Hypothalamus (tissue), 51 donors: Measurements from ENCODE around the gene FGF8.
"Not testable (repeated sequence)": the region's sequence is repeated elsewhere in the genome, so short reads cannot be mapped to it uniquely, and the experiment has no call there.

Source experiments
- DNase-seq, 51 donors: peaks; one replicate each; lab custom pipeline; 2025; lab: John Stamatoyannopoulos, UW

Gene FGF8, protein sequence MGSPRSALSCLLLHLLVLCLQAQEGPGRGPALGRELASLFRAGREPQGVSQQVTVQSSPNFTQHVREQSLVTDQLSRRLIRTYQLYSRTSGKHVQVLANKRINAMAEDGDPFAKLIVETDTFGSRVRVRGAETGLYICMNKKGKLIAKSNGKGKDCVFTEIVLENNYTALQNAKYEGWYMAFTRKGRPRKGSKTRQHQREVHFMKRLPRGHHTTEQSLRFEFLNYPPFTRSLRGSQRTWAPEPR

GRCh38 chr10:101775273-101776160 lies at the start of gene FGF8:
FGF8 (minus strand) TSS chr10:101776114; CDS start chr10:101775900, 214 bp downstream.
- DNase-seq: no peak

- DNase-seq: no peak
Measured at GRCh38 chr10:101824736-101825135, 48.8 kb upstream of the FGF8 start.

GRCh38 chr10:101818872-101819633 lies 43.1 kb upstream of the FGF8 start:
- DNase-seq: peak in 7 of 51 donors; percentile 26 to 72 (median 51)

- DNase-seq: peak; percentile 88 to 100 (median 97)
Measured at GRCh38 chr10:101818119-101818871, 42.4 kb upstream of the FGF8 start, which contains the start of gene OGA. OGA (minus strand) TSS chr10:101818444; CDS start chr10:101818022, 422 bp downstream.

DNA sequence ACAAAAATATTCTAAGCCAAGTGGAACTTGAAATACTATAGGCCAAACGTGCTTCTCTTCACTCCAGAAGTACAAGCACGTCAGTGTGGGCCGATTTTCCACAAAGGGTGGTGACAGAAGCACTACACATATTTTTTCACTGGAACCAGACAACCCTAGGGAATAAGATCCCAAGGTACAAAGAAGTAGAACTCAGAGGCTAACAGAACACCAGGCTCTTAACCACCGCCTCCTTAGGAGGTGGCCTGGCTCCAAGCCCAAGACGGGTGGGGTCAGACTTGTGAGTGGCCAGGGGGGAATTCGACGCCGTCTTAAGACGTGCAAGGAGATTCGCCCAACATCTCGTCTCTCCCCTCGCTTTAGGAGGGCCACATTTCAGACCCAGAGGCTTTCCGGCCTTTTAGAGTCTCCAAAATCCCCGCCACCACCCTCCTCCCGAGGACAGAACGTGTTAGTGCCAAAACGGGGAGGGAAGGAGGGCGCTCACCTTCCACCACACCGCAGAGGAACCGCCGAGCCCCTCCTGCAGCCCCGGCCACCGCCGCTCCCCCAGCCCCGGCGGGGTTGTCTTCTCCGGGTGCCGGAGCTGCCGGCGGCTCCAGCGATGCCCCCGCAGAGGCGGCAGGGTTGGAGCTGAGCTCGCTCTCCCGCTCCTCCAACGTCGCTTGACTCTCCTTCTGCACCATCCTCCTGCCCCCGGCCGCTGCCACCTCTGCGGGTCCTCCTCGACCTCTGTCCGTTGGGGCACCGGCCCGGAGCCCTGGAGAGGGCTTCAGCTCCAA lies 41.6 kb upstream of the FGF8 start:
- DNase-seq: peak in 38 of 51 donors; percentile 11 to 74 (median 44)

GRCh38 chr10:101816913-101817336 lies 41.0 kb upstream of the FGF8 start:
- DNase-seq: no peak

DNA sequence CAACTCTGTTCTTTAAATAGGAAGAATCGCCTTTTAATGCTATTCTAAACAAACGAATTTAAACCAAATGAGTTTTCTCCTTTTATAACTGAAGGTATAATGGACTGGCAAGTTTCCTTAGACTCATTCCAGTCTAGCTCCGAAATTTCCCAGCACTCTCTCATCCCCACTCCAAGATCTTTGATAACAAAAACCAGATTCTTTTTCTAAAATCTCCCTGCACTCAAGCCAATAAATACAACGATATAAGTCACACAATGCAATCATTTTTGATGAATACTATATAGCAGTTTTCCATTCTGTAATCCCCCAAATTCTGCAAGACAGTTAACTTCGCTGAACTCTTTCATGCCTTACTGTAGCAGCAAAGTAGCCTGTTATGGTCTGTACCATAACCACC lies 40.5 kb upstream of the FGF8 start:
- no peak for DNase-seq

- DNase-seq: no peak
Measured at GRCh38 chr10:101814466-101815071, 38.7 kb upstream of the FGF8 start.

DNA sequence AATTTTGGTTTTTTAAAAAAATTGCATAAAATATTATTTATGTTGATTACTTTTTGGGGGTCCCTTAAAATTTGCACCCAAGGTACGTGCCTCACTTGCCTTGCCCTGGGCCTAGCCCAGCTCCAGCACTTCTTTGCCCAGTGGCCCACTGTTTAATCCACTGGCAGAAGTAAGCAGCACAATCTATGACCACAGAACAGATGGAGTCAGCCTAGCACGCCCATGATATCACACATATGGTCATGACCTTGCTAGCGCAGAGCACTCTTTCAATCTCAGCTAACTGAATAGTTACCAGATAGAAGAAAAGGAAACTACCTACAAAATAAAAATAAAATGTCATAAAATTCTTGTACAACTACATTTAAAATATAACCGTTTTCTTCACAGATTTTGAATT lies 36.7 kb upstream of the FGF8 start:
- DNase-seq: no peak

DNA sequence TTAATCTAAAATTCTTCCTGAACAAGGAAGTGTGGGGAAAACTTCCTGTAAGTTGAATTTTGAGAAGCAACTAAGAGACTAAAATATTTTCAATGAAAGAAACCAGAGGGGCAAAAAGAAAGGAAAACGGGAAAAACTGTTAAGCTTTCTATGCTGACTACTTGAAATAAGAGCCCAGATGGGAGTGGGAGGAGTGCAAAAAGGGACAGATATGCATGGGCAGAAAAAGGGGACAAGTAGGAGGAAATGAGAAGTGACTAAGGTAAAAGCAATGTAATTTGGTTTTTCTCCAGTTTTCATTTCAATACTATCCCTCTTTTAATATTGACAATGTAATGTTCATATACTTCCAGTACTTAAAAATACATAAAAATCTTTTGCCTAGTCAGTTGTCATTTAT lies 31.2 kb upstream of the FGF8 start:
- DNase-seq: no peak

DNA sequence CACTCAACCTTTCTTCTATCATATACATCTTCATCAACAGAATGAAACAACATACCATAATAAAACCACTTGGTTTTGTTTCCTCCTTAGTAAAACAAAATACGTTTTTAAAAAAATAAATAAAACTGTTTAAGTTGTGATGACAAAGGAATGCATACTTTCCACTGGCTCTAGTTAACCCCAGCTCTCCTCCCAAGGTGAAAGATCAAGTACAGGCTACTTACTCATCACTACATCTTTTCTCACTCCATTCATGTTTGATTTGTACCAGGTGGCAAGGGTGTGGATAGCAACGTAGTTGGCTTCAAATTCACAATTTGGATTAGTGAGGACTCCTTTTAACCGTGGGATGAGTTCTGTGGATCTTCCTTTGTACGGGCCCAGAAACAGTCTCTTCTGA lies 27.6 kb upstream of the FGF8 start:
- DNase-seq: no peak

- no peak for DNase-seq
Measured at GRCh38 chr10:101797403-101798059, 21.6 kb upstream of the FGF8 start.

DNA sequence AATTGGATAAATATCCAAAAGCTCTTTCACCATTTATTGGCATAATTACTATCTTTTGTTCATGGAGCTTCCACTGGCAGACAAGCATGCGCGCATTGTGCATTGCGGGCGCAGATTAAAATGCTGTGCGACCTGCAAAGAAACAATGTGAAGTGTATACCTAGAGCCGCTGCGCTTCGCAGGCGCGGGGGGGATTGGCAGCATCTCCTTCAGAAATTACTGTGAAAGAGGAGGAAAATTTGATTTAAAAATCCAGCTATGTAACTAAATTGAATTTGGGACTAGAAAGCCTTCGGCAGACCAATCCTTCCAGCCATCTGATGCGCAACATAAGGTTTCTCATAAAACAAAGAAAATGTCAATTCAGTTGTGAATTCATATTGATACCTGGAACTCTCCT lies 17.6 kb upstream of the FGF8 start:
- DNase-seq: no peak

DNA sequence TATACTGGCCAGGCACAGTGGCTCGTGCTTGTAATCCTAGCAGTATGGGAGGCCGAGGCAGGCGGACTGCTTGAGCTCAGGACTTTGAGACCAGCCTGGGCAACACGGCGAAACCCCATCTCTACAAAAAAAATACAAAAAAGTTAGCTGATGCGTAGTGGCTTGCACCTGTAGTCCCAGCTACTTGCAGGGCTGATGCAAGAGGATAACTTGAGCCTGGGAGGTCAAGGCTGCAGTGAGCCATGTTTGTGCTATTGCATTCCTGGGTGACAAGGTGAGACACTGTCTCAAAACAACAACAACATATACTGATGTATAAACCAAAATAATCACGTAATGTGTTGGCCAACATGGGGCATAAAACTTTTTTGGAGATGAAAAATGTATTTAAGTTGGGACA lies 13.8 kb upstream of the FGF8 start:
- DNase-seq: no peak

- not testable (repeated sequence) for DNase-seq
Measured at GRCh38 chr10:101789231-101789630, 13.3 kb upstream of the FGF8 start.

DNA sequence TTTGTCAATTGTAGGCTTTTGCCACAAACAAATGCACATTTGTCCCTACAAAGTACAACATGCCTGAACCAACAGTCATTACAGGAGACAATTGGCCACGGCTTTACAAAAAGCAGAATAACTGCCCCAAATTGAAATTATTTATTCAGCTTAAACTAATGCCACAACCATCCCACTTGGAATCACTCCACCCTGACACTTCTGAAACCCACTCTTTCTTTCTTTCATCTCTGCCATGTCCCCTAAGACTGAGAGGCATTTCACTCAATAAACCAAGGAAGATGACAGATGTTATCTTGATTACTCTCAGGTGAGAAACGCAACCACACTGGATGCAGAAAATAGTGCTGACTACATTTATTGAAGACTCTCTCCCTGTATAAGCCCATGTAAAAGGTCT lies 9.9 kb upstream of the FGF8 start:
- DNase-seq: no peak

DNA sequence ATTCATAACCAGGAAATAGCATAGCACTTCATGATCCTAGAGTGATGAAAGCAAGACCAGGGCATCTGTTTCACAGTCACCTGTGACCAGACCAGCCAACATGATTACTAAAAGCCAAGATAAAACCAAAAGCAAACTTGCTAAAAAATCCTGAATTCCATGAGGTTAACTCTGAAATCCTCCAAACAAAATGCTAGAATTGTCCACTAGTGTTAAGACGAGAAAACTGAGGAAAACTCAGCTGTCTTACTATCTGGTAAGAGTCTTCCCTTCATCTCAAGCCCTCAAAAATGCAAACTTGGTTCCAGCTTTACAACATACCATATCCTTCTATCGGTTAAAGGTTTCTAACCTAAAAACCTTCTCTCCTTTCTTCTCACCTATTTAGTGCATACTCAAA lies 8.6 kb upstream of the FGF8 start:
- DNase-seq: no peak

- no peak for DNase-seq
Measured at GRCh38 chr10:101783736-101784118, 7.8 kb upstream of the FGF8 start.
